Body of pancreas (tissue), 4 donors: ENCODE results near the gene CRYBA4. TPM values are rescaled to one million over a fixed set of nuclear protein-coding genes. Genes with fewer than 3 reads are reported as not detected.
"Not testable (repeated sequence)": the region's sequence is repeated elsewhere in the genome, so short reads cannot be mapped to it uniquely, and the experiment has no call there.

Source experiments
- ATAC-seq: fragments of 150-250 bp; one replicate; pipeline ENCODE4 v1.9.1; 2016
- DNase-seq, 4 donors: peaks; one replicate each; pipeline ENCODE4 v3.0.0-alpha.2; 2019
- H3K27ac ChIP-seq, 4 donors: fragments of 200-600 bp; sonication (generic); 1 replicate in 3 of 4; 2 replicates in 1 of 4; pipeline versions ENCODE4 v1.5.1 to v1.6.1; 2016 to 2019; ENCODE audit warnings: mild to moderate bottlenecking in 1 of 4, mixed read lengths in 1 of 4, moderate library complexity in 1 of 4
- H3K27me3 ChIP-seq, 2 donors: fragments of 200-600 bp; sonication (generic); one replicate each; pipeline ENCODE4 v1.6.0; 2016; ENCODE audit warnings: mild to moderate bottlenecking in 1 of 2
- H3K36me3 ChIP-seq, 2 donors: fragments of 200-600 bp; sonication (generic); replicated peaks in 1 of 2; 2 replicates each; pipeline ENCODE4 v1.5.1; 2016; ENCODE audit warnings: low read depth in 2 of 2; ENCODE audit not compliant: insufficient read depth in 1 of 2
- H3K4me1 ChIP-seq: fragments of 200-600 bp; sonication (generic); one replicate; pipeline ENCODE4 v1.6.0; 2016
- H3K4me3 ChIP-seq, 2 donors: fragments of 200-600 bp; sonication (generic); 1 replicate in 1 of 2; 2 replicates in 1 of 2; pipeline ENCODE4 v1.5.1; 2016 to 2019
- H3K9me3 ChIP-seq, 3 donors: fragments of 200-600 bp; sonication (generic); 1 replicate in 2 of 3; 2 replicates in 1 of 3; pipeline ENCODE4 v1.5.1; 2016
- POLR2A ChIP-seq, 3 donors: fragments of 450-650 bp; IDR thresholded peaks; one replicate each; pipeline ENCODE4 v1.6.1; 2016; ENCODE audit warnings: antibody characterized with exemption in 3 of 3, mild to moderate bottlenecking in 2 of 3
- WGBS, 2 donors: methylation state at CpG; one replicate each; pipeline ENCODE4 v1.1.5; 2017; 5-methylcytosine and 5-hydroxymethylcytosine counted together
- intact Hi-C: fragments of 100-400 bp; cut with DNase I; formaldehyde crosslinking; loops from one replicate; pipeline ENCODE4 v1.15.1; 2023
- total RNA-seq, 2 donors: library from RNA; depleted of rRNA; stranded (reverse); fragments of >200 nt; gene quantifications; one replicate each; pipeline ENCODE4 v1.1.0, GENCODE V29; 2016
- TF ChIP-seq, protein P1 (sequence below), 7 experiments: fragments of 450-650 bp in 4 of 7; fragments of 200-600 bp in 3 of 7; sonication (generic) in 3 of 7; IDR thresholded peaks; one replicate each; pipeline ENCODE4 v1.5.1; 2016 to 2019; ENCODE audit warnings: antibody characterized with exemption in 7 of 7

The CRYBA4 gene
- total RNA-seq, 2 donors from 2014 or later = not detected

DNA sequence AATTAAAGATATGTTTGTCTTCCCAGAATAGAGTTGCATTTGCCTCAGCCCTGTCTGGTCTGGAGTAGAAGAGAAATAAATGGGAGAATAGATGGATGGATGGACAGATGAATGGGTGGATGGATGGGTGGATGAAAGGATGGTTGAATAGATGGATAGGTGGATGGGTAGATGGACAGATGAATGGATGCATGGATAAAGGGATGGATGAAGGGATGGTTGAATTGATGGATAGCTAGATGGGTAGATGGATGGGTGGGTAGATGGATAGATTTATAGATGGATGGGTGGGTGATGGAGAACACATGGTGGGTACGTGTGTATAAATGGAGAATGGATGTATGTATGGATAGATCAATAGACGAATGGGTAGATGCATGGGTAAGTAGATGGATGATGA, 12.5 kb upstream of the CRYBA4 start:
- DNase-seq = no peak
- Histone ChIP-seq H3K27me3 (no peaks in the 10 kb centered on the region), H3K27ac (no peak overlapping the region), H3K4me1 (no peaks in the 10 kb centered on the region), H3K4me3 (no peak overlapping the region), H3K9me3 (no peaks in the 10 kb centered on the region), H3K36me3 (no peaks in the 10 kb centered on the region)
- WGBS, 2 donors = 72 to 76% methylated on average over 2 of the region's 2 CpGs
- TF ChIP-seq, protein P1, sequence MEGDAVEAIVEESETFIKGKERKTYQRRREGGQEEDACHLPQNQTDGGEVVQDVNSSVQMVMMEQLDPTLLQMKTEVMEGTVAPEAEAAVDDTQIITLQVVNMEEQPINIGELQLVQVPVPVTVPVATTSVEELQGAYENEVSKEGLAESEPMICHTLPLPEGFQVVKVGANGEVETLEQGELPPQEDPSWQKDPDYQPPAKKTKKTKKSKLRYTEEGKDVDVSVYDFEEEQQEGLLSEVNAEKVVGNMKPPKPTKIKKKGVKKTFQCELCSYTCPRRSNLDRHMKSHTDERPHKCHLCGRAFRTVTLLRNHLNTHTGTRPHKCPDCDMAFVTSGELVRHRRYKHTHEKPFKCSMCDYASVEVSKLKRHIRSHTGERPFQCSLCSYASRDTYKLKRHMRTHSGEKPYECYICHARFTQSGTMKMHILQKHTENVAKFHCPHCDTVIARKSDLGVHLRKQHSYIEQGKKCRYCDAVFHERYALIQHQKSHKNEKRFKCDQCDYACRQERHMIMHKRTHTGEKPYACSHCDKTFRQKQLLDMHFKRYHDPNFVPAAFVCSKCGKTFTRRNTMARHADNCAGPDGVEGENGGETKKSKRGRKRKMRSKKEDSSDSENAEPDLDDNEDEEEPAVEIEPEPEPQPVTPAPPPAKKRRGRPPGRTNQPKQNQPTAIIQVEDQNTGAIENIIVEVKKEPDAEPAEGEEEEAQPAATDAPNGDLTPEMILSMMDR (IDR thresholded peaks at IDR 0.05) = no peak
- no peak for TF ChIP-seq POLR2A (IDR thresholded peaks at IDR 0.05)
- ATAC-seq = no peak
- intact Hi-C loops = no loop called here

DNA sequence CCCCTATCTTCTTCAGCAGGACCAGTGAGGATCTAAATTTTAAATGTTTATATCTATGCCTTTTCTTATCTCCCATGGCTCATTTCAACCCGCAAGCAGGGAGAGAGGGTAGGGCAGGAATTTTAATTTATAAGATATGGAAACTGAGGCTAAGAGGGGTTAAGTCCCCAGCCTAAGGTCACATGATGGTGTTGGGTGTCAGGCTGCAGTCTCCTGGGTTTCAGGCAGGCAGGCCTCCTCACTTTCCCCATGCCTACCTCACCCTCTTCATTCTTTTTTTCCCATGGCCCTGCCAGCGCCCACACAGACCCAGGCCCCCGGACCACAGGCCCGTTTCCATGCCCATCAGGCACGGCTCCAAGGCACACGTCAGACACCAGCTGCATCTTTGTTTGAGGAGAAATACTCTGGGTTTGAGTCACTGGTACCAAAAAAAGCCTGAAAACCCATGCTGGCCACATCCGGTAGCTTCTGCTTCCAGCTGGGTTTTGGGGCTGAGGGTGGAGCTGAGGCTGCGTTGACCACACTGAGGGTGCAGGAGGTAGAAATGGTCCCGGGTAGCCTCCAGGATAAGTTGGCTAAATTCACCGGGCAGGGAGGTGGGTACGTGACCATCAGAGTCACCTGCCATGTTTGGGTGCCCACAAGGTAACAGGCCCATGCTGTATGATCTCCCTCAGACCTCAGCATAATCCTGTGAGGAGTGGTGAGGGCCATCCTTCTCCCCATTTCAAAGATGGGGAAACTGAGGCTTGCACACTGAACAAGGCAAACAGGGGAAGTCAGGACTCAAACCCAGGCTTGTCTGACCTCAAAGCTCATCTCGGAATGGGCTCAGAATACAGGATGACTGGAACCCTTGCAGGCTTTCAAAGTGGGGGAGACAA, 11.4 kb upstream of the CRYBA4 start:
- ATAC-seq (no peak), DNase-seq (peak in 2 of 4 donors; percentile 10 to 16)
- no peak overlapping the region for H3K4me3 ChIP-seq
- H3K9me3 ChIP-seq = no peaks in the 10 kb centered on the region
- WGBS, 2 donors = 51 to 69% methylated on average over 12 of the region's 12 CpGs
- no peak overlapping the region for H3K27ac ChIP-seq
- intact Hi-C loops = no loop called here
- no peaks in the 10 kb centered on the region for H3K36me3 ChIP-seq
- H3K27me3 ChIP-seq = no peaks in the 10 kb centered on the region
- no peak for TF ChIP-seq POLR2A (IDR thresholded peaks at IDR 0.05)
- TF ChIP-seq, protein P1 (IDR thresholded peaks at IDR 0.05) = no peak
- no peaks in the 10 kb centered on the region for H3K4me1 ChIP-seq

DNA sequence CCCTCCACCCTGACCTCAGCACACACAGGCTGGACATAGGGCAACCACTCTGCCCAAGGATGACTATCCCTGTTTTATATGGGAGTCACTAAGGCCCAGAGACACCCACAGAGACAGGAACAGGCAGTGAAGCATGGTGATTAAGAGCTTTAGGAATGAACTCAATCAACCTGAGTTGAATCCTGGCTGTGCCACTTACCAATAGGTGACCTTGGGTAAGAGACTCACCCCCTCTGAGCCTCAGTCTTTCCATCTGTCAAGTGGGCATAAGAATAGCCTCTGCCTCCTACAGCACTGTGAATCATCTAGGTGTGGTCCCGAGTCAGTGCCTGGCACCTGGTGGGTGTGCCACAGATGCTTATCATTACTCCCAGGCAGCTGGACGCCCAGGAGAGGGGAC, 10.8 kb upstream of the CRYBA4 start:
- no peaks in the 10 kb centered on the region for H3K27me3 ChIP-seq
- no peak for TF ChIP-seq POLR2A (IDR thresholded peaks at IDR 0.05)
- TF ChIP-seq, protein P1 (IDR thresholded peaks at IDR 0.05) = no peak
- DNase-seq (no peak), ATAC-seq (no peak)
- H3K27ac ChIP-seq = no peak overlapping the region
- intact Hi-C loops = no loop called here
- H3K36me3 ChIP-seq = no peaks in the 10 kb centered on the region
- no peaks in the 10 kb centered on the region for H3K4me1 ChIP-seq
- no peaks in the 10 kb centered on the region for H3K9me3 ChIP-seq
- no peak overlapping the region for H3K4me3 ChIP-seq
- WGBS, 2 donors = 67 to 75% methylated on average over 2 of the region's 2 CpGs

DNA sequence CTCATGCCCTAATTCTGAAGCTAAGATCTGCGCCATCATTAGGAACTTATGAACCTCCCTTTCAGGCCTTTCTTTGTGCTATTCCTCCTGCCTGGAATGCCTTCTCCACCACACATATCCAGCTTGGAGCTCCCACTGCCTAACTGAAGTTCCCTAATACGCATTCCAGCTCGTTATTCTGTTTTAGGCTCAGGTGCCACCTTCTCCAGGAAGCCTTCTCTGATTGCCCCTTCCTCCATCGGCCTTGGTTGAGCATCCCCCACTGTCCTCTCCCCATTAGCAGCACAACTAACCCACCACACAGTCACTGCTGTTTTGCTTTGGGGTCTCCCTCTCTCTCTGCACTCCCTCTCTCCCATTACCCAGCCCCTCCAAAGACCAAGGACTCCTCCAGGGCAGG, 9.1 kb upstream of the CRYBA4 start:
- intact Hi-C loops = no loop called here
- no peak for TF ChIP-seq POLR2A (IDR thresholded peaks at IDR 0.05)
- TF ChIP-seq, protein P1 (IDR thresholded peaks at IDR 0.05) = no peak

DNA sequence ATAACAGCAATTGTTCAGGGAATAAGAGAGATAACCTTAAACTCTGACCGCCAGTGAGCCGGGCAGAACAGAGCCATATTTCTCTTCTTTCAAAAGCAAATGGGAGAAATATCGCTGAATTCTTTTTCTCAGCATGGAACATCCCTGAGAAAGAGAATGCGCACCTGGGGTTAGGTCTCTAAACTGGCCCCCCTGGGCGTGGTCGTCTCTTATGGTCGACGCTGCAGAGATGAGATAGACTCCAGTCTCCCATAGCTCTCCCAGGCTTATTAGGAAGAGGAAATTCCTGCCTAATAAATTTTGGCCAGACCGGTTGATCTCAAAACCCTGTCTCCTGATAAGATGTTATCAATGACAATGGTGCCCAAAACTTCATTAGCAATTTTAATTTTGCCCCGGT, 8.0 kb upstream of the CRYBA4 start:
- H3K27me3 ChIP-seq, ATAC-seq: not testable (repeated sequence)

More for the DNA sequence above, 9.1 kb upstream of the CRYBA4 start:
- Histone ChIP-seq H3K9me3 (no peaks in the 10 kb centered on the region), H3K27ac (no peak overlapping the region), H3K4me1 (no peaks in the 10 kb centered on the region), H3K36me3 (no peaks in the 10 kb centered on the region), H3K4me3 (no peak overlapping the region), H3K27me3 (no peaks in the 10 kb centered on the region)
- ATAC-seq (no peak), DNase-seq (no peak)
- WGBS, 2 donors = 85 to 89% methylated on average over 4 of the region's 4 CpGs

More for the DNA sequence above, 8.0 kb upstream of the CRYBA4 start:
- H3K36me3 ChIP-seq, H3K4me3 ChIP-seq, H3K9me3 ChIP-seq, DNase-seq, intact Hi-C loops, H3K27ac ChIP-seq, H3K4me1 ChIP-seq: not testable (repeated sequence)
- WGBS, 2 donors = 25 to 27% methylated on average over 10 of the region's 10 CpGs
